Stimulated activated CD4-positive, alpha-beta T cell treated with anti-CD3 and anti-CD28 coated beads, Interleukin-1b, Interleukin-23, amount 100 ng/mL, for 24 hours (primary cell): ENCODE measurements around the gene PTPN23.
A peak's percentile ranks its signal among the peaks of the same experiment; 100 is the strongest.

Experiments used
- DNase-seq, 4 experiments: peaks; one replicate each; pipeline ENCODE4 v3.0.0-alpha.2; 2020; ENCODE audit warnings: low read depth in 4 of 4, low spot score in 1 of 4

Gene PTPN23, protein sequence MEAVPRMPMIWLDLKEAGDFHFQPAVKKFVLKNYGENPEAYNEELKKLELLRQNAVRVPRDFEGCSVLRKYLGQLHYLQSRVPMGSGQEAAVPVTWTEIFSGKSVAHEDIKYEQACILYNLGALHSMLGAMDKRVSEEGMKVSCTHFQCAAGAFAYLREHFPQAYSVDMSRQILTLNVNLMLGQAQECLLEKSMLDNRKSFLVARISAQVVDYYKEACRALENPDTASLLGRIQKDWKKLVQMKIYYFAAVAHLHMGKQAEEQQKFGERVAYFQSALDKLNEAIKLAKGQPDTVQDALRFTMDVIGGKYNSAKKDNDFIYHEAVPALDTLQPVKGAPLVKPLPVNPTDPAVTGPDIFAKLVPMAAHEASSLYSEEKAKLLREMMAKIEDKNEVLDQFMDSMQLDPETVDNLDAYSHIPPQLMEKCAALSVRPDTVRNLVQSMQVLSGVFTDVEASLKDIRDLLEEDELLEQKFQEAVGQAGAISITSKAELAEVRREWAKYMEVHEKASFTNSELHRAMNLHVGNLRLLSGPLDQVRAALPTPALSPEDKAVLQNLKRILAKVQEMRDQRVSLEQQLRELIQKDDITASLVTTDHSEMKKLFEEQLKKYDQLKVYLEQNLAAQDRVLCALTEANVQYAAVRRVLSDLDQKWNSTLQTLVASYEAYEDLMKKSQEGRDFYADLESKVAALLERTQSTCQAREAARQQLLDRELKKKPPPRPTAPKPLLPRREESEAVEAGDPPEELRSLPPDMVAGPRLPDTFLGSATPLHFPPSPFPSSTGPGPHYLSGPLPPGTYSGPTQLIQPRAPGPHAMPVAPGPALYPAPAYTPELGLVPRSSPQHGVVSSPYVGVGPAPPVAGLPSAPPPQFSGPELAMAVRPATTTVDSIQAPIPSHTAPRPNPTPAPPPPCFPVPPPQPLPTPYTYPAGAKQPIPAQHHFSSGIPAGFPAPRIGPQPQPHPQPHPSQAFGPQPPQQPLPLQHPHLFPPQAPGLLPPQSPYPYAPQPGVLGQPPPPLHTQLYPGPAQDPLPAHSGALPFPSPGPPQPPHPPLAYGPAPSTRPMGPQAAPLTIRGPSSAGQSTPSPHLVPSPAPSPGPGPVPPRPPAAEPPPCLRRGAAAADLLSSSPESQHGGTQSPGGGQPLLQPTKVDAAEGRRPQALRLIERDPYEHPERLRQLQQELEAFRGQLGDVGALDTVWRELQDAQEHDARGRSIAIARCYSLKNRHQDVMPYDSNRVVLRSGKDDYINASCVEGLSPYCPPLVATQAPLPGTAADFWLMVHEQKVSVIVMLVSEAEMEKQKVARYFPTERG (N-terminal part only)

DNA sequence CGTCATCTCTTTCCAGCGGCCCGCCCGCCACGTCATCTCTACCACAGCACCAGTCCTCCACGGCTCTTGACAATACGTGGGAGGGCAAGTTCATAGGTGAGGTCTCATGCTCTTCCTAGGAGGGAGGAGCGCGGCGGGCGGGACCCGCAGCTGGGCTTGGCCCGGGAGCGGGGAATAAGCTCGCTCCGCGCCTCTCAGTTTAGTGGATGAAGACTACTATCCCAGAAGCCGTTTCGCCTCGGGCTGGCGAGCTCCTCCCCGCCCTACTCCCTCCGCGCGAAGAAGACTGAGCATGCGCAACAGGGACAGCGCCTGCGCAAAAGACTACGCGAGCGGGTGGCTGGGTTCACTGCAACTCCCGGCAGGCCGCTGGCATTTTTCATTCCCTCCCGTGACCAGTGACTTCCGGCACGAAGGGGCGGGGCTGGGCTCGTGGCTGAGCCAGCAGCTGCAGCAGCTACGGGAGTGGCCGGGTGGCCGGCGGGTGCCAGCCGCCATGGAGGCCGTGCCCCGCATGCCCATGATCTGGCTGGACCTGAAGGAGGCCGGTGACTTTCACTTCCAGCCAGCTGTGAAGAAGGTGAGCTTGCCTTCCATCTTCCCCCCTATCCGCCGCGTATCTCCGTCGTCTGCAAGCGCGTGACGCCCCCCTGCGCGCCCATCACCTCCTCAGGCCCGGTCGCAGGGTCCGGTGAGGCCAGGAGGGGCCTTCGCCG is at the start of gene PTPN23:
TSS of gene PTPN23 (plus strand) at position 421 of the 716 bp plus-strand sequence. CDS start at position 497, 76 bp downstream.
- DNase-seq = peak; percentile 92 to 98 (median 97)

DNA sequence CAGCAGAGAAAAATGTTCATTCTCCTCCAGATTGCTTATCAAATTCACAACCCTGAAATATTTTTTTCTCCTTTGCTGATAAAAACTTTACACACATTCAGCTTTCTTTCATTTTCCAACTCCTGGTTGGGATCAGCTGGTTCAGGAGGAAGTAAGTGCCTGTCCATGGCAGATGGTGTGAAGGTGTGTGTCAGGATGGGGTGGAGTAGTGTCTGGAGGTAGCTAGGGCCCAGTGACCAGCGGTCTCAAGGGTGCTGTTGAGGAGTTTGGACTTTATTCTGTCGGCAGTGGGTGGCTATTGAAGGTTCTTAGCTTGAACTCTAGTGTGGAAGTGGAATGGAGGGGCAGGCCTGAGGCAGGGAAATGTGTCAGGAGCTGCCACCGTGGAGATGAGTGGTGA is 46.9 kb upstream of the PTPN23 start:
- no peak for DNase-seq

DNA sequence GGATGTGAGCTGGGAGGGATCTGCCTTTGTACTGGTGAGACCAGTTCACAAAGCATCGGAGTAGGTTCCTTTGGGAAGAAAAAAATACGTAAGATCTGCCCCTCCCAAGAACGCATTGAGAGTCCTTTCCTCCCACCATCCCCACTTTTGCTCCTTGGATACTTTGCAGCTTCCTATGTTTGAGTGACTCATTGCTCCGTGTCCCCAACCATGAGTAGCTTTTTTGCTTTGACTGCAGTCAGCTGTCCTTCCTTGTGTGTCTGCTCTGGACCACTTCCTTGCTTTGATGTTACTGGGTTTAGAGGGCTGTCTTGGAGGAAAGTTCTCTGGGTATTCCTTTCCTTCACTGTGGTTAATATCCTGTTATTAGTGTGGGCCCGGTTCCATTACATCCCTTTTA is 43.2 kb upstream of the PTPN23 start:
- no peak for DNase-seq

DNA sequence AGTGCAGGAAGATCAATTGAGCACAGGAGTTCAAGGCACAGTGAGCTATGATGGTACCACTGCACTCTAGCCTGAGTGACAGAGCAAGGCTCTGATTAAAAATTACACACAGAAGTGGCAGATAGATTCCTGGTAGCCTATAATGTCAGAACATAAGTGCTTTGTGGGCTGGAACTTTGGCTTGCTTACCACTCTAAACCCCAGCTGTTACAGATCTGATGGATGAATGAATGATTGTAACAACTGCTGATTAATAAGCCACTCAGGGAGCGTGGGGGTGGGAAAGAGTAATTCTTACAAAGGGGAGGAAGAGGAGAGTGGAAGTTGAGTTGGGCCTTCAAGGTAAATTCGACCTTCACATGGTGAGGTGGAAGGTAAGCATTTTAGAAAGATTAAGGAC is 40.9 kb upstream of the PTPN23 start:
- no peak for DNase-seq

DNA sequence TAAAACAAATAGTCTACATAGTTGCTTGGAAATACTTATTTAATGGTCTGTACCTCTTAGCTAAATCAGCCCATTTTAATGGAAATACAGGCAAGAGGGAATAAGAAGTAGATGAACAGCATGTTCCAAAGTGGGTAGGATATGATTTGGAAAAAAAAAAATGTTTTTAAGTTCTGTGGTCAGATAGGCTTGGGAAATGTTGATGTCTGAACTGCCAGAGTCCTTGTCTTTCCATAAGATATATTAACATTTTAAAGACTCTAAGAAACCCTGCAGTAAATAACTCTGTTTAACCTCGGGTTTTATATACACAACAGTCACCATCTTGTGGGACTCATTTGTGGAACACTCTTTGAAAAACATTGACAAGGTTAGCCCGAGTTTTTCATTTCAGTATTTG is 40.0 kb upstream of the PTPN23 start:
- DNase-seq = no peak

DNA sequence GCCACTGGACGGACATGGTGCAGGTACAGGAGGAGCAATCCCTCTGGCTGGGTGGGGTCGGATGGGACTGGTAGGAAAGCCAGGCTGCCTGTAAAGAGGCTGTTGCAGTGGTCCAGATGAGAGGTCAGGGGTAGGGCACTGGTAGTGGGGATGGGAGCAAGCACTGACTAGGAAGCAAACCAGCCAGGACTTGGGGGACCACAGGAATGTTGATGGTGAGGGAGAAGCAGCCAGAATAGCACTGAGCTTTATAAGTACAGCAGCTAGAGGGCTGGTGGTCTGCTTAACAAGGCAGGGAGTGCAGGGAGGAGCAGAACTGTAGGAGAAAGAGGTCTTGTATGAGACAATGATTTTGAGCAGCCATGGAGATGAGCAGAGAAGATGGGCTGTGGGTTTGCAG is 38.7 kb upstream of the PTPN23 start:
- no peak for DNase-seq

DNA sequence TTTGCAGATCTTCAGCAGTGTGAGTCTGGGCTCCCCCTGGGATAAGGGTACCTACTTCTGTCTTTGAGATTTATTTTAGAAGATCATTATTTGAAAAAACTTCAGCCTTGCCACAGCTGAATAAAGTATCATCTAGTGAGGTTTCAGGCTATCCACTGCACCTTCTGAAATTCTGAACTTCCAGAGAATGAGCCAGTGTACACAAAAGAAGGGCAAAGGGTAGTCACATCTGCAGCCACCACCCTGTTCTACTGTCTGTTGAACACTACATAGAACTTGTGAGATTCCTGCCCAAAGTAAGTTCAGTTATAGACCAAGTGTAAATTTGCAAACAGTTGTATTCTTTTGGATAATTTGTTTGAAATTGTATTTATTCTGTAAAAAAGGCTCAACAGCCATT is 38.0 kb upstream of the PTPN23 start:
- no peak for DNase-seq

DNA sequence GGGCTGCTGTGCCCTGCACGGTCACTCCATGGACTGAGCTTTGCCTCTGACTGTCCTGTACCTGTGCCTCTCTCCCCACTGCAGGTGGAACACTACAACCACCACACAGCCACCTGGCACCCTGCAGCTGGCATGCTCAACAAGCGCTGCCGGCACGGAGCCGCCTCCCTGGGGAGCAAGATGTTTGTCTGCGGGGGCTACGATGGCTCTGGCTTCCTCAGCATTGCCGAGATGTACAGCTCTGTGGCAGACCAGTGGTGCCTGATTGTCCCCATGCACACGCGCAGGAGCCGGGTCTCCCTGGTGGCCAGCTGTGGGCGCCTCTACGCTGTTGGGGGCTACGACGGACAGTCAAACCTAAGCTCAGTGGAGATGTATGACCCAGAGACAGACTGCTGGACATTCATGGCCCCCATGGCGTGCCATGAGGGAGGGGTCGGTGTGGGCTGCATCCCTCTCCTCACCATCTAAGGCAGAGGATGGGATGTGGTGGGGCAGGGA is 37.3 kb upstream of the PTPN23 start:
- DNase-seq = no peak

DNA sequence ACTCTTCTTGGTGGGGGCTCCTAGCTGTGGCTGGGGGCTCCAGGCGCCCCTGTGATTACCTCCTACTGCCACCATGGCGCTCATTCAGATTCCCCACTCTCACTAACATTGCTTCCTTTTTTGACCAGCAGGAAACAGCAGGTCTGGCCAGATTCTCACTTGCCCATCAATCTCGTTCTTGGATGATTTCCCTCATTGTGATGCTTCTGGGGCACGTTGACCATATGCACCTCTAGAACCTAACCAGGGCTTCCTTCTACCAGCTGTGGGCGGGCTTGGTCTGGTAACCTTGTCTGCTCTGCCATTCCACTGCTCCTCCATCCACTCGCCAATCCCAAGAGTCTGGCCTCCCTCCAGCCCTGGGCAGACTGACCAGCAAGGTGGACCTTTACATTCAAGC is 35.9 kb upstream of the PTPN23 start:
- DNase-seq = no peak

DNA sequence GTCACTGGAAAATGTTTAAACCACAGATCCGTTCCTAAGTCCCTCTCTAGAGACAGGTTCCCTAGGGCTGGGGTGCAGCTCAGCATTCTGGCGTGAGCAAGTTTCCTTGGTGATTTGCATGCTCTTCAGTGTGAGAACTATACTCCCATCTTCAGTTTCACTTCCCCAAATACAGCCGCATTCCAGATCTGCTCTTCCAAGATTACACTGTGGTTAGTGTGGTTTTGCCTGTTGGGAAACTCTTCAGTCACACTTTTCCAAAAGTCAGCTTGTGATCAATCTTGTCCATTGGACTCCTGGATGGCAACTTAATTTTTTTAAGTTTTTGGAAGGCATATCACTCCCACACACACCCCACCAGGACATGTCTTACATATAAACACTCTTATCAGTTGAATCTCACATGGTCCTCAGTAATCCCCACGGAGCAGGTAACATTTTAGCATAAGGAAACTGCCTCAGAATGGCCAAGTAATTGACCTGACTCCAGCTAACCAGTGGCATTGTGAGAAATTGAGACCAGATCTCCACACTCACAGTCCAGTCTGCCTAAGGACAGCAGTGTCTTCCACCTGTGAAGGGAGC is 33.5 kb upstream of the PTPN23 start:
- DNase-seq = no peak

DNA sequence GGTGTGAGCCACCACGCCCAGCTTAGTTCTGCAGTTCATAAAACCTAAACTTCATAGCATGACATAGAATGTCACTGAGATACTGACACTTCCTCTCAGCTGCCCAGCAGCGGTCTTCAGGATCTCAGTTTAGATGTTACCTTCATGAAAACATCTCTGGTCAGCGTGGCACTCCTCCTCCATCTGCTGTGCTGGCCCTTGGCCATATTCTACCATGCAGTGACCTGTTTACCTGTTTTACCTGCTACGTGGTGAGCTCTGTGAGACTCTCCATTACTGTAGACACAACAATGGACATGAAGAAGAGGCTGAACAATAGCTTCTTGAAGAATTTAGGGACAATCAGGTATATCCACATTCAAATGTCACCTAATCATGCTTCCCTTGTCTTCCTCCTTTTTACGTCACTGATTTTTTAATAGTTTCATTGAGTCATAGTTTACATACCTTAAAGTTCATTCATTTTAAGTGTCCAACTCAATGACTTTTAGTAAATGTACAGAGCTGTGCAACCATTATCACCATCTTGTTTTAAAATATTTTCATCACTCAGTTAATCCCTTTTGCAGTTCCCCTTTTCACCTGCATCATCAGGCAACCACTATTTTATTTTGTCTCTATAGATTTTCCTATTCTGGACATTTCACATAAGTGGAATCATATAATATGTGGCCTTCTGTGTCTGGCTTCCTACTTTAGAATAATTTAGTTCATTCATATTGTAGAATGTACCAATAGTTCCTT is 32.2 kb upstream of the PTPN23 start:
- DNase-seq = no peak

DNA sequence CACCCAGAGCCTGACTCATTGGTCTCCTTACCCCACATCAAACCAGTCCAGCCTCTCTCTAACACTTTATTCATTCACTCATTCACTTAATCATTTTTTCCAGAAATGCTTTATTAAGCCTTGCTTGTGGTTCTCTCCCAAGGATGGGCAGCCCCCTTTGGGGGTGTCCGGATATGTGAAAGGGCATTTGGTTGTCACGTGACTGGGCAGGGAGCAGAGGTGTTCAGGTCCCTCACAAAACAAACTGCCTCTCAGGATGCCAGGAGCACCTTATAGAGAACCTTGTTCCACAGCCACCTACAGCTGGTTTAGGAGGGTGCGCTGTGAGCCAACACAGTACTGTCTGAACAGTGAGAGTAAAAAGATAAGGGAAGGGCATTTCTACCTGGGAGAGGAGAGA is 25.8 kb upstream of the PTPN23 start:
- no peak for DNase-seq

DNA sequence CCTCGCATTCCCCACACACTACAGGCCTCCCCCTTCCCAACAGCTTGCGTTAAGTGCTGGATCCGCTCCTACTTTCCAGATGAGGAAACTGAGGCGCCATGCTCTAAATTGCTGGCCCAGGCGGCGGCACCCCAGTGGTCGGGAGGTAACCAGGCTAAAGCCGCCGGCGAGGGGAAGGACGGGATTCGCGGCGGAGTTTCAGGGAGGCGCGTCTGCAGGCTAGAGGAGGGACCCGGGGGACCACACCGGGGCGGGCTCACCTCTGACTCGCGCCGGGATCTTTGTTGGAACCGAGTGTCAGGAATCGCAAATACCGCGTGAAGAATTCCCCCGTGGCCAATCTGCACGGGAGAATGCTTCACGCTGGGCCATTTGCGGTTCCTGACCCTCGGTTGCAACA is 24.6 kb upstream of the PTPN23 start:
- no peak for DNase-seq

DNA sequence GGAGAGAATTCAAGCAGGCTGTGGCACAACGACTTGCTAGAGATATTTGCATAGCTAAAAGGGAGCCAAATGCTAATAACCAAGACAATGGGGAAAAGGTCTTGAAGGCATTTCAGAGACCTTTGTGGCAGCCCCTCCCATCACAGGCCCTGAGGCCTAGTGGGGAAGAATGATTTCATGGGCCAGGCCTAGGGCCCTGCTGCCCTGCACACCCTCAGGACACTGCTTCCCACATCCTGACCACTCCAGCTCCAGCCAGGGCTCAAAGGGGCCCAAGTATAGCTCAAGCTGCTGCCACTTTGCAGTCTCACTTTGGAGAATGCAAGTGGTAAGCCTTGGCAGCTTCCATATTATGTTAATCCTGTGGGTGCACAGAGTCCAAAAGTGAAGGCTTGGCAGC is 21.5 kb upstream of the PTPN23 start:
- no peak for DNase-seq

DNA sequence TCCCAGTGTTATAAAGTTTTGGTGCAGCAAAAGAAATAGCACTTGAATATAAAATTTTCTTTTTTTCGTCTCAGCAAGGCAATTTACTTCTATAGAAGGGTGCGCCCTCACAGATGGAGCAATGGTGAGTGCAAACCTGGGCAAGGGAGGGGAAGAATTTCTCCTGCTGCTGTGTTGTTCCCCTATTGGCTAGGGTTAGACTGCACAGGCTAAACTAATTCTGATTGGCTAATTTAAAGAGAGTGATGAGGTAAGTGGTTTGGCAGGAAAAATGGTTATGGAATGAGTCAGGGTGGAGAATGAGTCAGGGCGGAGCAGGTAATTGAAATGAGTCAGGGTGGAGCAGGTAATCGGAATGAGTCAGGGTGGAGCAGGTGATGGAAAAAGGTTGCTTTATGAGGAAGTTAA is 20.7 kb upstream of the PTPN23 start:
- DNase-seq = peak in 1 of 4 experiments; percentile 28

DNA sequence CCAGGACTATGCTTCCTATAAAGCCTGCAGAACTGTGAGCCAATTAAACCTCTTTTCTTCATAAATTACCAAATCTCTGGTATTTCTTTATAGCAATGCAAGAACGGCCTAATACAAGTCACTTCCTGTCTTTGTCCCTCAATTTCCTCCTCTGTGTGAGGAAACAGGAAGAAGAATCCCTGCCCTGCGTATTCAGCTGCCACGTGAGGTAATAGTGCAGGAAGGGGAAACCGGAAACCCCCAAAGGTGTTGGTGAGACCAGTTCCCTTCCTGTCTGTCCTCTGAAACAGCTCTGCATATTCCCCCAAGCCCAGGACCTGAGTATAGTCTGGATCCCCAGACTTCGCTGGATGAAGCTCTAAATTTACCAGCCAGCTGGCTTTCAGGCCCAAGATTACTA is 18.1 kb upstream of the PTPN23 start:
- DNase-seq = no peak

DNA sequence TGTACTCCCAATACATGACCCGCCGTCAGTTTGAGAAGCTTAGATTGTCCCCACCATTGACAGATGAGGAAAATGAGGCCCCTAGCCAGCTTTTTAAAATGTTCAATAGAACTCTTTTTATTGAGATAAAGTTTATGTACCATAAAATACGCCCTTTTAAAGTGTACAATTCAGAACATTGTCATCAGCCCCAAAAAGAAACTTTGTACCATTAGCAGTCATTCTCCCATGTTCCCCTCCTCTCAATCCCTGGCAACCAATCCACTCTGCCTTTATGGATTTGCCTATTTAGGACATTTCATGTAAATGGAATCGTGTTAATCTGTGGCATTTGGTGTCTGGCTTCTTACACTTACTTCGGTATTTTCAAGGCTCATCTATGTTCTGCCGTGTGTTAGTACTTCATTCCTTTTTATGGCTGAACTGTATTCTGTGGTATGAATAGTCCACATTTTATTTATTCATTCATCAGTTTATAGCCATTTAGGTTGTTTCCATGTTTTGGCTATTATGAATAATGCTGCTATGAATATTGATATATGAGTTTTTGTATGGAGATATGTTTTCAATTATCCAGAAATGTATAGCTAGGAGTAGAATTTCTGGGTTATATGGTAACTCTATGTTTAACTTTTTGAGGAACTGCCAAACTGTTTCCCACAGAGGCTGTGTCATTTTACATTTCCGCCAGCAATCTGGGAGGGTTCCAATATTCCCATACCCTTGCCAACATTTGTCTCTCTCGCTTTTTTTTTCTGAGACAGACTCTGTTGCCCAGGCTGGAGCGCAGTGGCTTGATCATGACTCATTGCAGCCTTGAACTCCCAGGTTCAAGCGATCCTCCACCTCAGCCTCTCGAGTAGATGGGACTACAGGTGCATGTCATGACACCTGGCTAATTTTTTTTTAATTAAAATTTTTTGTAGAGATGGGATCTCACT is 15.3 kb upstream of the PTPN23 start:
- no peak for DNase-seq

DNA sequence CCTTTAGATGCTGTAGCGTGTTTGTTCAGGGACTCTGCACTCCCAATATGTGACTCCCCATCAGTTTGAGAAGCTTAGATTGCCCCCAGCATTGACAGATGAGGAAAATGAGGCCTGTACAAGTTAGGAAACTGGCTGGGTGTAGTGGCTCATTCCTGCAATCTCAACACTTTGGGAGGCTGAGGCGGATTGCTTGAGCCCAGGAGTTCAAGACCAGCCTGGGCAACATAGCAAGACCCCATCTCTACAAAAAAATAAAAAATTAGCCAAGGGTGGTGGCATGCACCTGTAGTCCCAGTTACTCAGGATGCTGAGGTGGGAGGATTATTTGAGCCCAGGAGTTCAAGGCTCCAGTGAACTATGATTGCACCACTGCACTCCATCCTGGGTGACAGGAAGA is 14.0 kb upstream of the PTPN23 start:
- DNase-seq = no peak
